PFSK-1 (cell line): ENCODE data around the gene SRP14.

Source experiments
- FOXP2 ChIP-seq: optimal IDR thresholded peaks from 2 replicates; pipeline ENCODE3; 2011; ENCODE audit warnings: borderline replicate concordance, control low read depth, inconsistent platforms; ENCODE audit not compliant: insufficient read depth; ENCODE audit errors: extremely low read length, extremely low read depth
- POLR2AphosphoS5 ChIP-seq: IDR thresholded peaks from 2 replicates; pipeline ENCODE4 v1.6.1; 2012; ENCODE audit warnings: low read depth, mild to moderate bottlenecking, control low read depth, low read length, moderate library complexity
- REST ChIP-seq, 2 experiments: IDR thresholded peaks; 2 replicates each; pipeline versions ENCODE4 v1.6.1 to v1.8.0; 2011 to 2012; ENCODE audit warnings: low read depth in 2 of 2, low read length in 2 of 2, control low read depth in 1 of 2, inconsistent platforms in 1 of 2, mild to moderate bottlenecking in 1 of 2, moderate library complexity in 1 of 2; ENCODE audit not compliant: insufficient read depth in 1 of 2
- SIN3A ChIP-seq: IDR thresholded peaks from 2 replicates; pipeline ENCODE4 v1.6.1; 2012; ENCODE audit warnings: mild to moderate bottlenecking, low read length, moderate library complexity, borderline replicate concordance; ENCODE audit not compliant: insufficient read depth
- TAF1 ChIP-seq: IDR thresholded peaks from 2 replicates; pipeline ENCODE4 v1.6.1; 2012; ENCODE audit warnings: low read length, control low read depth, borderline replicate concordance; ENCODE audit not compliant: insufficient read depth

The SRP14 gene

DNA sequence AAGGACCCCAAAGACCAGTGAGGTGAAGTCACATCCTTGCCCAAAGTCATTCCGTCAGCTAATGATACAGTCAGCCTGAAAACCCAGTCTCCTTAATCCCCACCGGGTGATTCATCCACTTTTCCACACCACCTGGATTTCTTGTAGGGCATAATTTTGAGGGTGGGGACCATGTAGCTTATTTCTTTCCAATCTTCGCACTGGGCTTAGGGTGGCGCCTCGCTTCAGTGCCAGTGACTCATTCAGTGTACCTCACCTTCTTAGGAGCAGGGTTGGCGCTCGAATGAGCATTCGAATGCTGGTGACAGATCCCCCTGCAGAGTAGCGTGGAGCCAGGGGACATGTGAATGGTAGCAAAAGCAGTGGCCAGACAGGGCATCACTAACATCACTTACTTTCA, 45.7 kb upstream of the SRP14 start:
- TF ChIP-seq POLR2AphosphoS5 (no peak), FOXP2 (no peak), SIN3A (no peak), REST (IDR thresholded peaks at IDR 0.05; ENCODE audit: insufficient read depth in 1 of 2, low read depth in 2 of 2, low read length in 2 of 2) (no peak), TAF1 (no peak)

DNA sequence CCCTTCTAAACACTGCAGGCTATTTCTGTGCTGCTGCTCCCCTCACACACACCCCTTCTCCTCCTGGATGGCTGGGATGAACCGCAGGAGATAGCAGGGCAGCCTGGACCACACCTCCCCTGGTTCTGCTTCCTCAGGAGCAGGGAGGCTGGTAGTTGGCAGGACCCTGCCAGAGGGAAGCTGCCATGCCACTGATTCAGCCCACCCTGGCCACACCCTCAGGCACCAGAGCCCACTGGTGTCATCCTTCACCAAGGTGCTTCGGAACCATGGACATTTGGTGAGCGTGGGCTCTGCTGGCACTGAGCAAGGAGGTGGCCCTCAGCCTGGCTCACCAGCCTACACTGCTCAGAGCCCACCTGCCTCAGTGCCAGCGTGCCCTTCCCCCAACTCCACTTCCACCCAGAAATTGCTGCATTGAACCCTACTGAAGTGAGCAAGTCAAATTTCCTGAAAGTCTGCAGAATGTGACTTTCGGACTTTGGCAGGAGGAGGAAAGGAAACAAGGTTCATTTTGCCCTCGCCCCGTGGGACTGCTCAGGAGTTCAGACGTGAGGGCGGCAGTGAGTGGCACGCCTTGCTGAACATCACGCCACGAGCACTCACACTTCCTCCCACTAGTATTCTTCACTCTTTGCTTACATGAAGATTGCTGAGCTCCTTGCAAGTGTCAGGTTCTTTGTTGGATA, 43.4 kb upstream of the SRP14 start:
- no peak for TF ChIP-seq FOXP2
- TF ChIP-seq REST (IDR thresholded peaks at IDR 0.05; ENCODE audit: insufficient read depth in 1 of 2, low read depth in 2 of 2, low read length in 2 of 2): no peak
- no peak for TF ChIP-seq SIN3A

GRCh38 chr15:40081691-40082194, 42.8 kb upstream of the SRP14 start:
- TF ChIP-seq FOXP2 (no peak), SIN3A (0 out of 2 replicates have a peak, but pooled peaks have one; percentile 56), TAF1 (peak; percentile 39; the same call in 1 of the 2 replicates)

DNA sequence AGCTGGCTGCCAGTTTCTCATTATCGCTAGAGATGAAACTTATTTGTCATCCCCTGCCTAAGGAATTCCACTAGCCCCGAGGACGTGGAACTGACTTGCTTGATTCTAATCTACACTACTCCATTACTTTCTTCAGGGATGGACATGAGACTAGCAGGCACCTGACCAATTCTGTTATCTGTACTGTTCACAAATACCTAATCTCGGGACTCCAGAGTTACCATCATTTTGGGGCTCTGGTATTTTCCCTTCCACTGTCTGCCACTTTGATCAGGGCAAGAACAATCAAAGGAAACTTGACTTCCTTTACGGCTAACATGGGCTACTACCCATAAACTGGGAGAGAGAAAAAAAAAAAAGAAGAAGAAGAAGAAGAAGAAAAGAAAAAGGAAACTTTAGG, 41.9 kb upstream of the SRP14 start:
- TF ChIP-seq SIN3A (no peak), POLR2AphosphoS5 (no peak), TAF1 (no peak), REST (IDR thresholded peaks at IDR 0.05; ENCODE audit: insufficient read depth in 1 of 2, low read depth in 2 of 2, low read length in 2 of 2) (no peak), FOXP2 (no peak)

- TF ChIP-seq POLR2AphosphoS5 (no peak), SIN3A (no peak), TAF1 (no peak), FOXP2 (no peak), REST (IDR thresholded peaks at IDR 0.05; ENCODE audit: insufficient read depth in 1 of 2, low read depth in 2 of 2, low read length in 2 of 2) (no peak)
These were observed 41.1 kb upstream of the SRP14 start for GRCh38 chr15:40080104-40080503.
